DMS153 (cell line): ENCODE results near the gene PXMP4.
A peak's percentile ranks its signal among the peaks of the same experiment; 100 is the strongest.
"Not testable (repeated sequence)": the region's sequence is repeated elsewhere in the genome, so short reads cannot be mapped to it uniquely, and the experiment has no call there.

Source experiments
- DNase-seq: peaks from one replicate; lab custom pipeline; 2025; lab: John Stamatoyannopoulos, UW

PXMP4 gene

DNA sequence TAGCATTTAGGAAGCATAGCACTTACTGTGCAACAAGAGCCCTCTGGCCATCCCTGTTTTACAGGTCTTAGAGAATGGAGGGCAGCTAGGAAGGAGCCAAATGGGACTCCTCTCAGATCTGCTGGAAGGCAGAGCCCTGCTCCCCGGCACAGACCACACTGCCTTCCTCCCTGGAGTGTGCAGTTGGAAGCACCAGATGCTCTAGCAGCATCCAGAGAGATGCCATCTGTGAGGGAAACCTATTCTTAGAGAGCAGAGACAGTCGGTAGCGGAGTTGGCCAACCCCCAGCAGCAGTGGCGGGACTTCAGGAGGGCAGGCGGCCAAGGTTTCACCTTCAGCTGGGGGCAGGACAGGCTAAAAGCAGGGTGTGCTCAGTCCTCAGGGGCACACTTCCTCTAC is 17.2 kb downstream of the PXMP4 start:
- DNase-seq = no peak

DNA sequence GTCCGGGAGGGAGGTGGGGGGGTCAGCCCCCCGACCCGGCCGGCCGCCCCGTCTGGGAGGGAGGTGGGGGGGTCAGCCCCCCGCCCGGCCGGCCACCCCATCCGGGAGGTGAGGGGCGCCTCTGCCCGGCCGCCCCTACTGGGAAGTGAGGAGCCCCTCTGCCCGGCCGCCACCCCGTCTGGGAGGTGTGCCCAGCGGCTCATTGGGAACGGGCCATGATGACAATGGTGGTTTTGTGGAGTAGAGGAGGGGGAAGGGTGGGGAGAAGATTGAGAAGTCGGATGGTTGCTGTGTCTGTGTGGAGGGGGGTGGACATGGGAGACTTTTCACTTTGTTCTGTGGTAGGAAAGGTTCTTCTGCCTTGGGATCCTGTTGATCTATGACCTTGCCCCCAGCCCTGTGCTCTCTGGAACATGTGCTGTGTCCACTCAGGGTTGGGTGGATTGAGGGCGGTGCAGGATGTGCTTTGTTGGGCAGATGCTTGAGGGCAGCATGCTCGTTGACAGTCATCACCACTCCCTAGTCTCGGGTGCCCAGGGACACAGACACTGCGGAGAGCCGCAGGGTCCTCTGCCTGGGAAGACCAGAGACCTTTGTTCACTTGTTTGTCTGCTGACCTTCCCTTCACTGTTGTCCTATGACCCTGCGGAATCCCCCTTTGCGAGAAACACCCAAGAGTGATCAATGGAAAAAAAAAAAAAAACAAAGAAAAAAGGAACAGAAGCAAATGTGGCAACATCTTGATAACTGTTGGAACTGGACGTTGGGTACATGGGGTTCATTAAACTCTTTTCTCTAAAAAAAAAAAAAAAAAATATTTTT is 18.3 kb downstream of the PXMP4 start:
- DNase-seq = no peak

DNA sequence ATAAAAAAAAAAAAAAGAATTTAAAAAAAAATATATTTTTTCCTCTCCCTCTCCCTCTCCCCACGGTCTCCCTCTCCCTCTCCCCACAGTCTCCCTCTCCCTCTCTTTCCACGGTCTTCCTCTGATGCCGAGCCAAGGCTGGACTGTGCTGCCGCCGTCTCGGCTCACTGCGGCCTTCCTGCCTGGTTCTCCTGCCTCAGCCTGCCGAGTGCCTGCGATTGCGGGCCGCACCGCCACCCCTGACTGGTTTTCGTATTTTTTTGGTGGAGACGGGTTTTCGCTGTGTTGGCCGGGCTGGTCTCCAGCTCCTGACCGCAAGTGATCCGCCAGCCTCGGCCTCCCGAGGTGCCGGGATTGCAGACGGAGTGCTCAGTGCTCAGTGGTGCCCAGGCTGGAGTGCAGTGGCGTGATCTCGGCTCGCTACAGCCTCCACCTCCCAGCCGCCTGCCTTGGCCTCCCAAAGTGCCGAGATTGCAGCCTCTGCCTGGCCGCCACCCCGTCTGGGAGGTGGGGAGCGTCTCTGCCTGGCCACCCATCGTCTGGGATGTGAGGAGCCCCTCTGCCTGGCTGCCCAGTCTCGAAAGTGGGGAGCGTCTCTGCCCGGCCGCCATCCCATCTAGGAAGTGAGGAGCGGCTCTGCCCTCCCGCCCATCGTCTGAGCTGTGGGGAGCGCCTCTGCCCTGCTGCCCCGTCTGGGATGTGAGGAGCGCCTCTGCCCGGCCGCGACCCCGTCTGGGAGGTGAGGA is 19.2 kb downstream of the PXMP4 start:
- not testable (repeated sequence) for DNase-seq

DNA sequence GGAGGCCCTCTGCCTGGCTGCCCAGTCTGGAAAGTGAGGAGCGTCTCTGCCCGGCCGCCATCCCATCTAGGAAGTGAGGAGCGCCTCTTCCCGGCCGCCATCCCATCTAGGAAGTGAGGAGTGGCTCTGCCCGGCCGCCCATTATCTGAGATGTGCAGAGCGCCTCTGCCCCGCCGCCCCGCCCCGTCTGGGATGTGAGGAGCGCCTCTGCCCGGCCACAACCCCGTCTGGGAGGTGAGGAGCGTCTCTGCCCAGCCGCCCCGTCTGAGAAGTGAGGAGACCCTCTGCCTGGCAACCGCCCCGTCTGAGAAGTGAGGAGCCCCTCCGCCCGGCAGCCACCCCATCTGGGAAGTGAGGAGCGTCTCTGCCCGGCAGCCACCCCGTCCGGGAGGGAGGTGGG is 21.1 kb downstream of the PXMP4 start:
- DNase-seq = not testable (repeated sequence)

DNA sequence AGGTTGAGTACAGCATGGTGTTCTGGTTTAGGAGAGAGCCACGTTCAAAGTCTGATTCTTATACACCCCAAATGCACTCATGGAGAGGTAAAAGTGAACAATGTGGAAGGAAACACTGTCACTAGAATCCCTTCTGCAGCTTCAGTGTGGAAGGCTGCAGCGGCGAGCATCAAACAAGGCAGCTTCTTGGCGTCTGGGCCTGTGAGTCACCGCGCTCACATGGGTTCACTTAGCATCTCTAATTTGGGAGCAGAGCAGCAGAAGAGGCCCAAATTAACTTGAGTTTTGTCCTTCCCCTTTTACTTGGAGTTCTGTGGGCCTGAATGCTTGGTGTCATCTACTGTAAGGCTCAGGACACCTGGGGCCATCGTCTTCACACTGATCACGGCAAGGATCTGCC is 23.0 kb downstream of the PXMP4 start:
- DNase-seq = no peak

- no peak for DNase-seq
Observed at GRCh38 chr20:33696448-33696847, 23.7 kb downstream of the PXMP4 start.

- no peak for DNase-seq
Observed at GRCh38 chr20:33694639-33695012, 25.5 kb downstream of the PXMP4 start.

GRCh38 chr20:33693741-33694638 is 26.1 kb downstream of the PXMP4 start:
- DNase-seq = no peak

DNA sequence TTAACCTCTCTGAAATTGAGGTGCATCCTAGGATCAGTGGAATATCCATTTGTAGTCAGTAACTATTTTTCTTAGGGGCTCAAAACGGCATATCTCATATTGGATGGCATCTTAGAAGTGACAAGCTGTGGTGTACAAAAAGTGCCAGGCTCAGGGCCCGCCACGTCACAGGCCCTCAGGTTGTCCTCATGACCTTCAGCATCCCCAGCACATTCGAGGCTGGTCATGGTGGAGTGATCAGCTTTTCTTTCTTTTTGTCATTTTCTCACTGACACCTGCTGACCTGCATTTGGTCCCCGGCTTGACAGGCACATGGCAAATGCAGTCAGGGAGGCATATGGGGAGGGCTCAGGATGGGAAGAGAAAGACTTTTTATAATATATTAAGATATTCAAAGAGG is 26.8 kb downstream of the PXMP4 start:
- DNase-seq = no peak

DNA sequence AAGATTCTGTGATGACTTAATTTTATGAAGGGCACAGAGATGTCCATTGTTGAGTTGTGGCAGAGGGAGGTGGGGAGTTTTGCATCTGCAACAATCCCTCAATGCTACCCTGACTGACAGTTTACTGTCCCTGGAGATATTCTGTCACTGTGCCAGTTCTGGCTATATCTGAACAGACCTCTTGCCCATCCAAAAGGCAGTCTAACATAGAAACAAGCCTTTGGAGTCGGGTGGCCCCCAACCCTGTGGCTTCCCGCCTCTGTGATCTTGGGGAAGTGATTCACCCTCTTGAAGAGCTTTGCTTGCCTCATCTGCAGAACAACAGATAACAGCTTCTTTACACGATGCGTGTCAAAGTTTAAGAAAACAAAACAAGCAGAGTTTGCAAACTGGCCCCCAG is 30.1 kb downstream of the PXMP4 start:
- no peak for DNase-seq

- DNase-seq = no peak
Observed at GRCh38 chr20:33689493-33689892, 30.6 kb downstream of the PXMP4 start.

GRCh38 chr20:33688938-33689424 is 31.1 kb downstream of the PXMP4 start:
- DNase-seq = no peak

DNA sequence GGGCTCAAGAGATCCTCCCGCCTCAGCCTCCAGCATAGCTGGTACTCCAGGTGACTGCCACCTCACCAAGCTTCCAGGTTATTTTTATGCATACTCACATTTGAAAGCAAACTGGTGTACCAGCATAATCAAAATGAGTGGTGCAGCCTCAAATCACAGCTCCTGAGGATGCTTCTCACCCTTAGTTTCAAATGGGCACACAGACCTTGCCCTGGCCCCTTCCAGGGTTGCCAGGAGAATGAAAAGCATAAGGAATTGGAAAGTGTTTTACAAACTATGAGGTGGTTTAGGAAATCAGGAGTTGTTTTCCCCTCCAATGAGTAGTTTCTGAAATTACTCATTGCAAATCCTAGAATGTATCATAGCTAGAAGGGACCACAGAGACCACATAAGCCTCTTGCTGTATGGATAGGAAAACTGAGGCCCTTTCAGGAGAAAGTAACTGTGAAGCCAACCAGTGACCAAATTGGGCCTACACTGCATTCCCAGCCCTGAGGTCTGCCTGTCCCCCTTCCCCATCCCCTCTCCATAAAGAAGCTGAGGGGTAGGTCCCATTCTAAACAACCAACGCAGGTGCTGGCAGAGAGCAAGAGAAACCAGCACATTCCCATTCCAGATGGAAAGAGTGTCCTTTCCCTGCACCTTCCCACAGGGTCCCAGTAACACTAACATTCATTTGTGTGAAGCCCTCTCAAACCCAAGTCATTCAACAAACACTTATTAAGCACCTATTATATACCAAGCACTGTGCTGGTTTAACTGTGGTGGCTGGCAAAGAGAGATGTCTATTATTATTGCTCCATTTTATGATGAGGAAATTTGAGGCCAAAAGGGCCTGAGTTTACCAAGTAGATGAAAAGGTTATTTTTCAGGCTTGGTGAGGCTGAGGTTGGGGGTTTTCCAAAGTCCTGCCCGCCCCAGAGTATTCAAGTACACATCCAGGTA is 31.8 kb downstream of the PXMP4 start:
- no peak for DNase-seq

GRCh38 chr20:33687370-33687915 is 32.7 kb downstream of the PXMP4 start:
- DNase-seq = no peak

DNA sequence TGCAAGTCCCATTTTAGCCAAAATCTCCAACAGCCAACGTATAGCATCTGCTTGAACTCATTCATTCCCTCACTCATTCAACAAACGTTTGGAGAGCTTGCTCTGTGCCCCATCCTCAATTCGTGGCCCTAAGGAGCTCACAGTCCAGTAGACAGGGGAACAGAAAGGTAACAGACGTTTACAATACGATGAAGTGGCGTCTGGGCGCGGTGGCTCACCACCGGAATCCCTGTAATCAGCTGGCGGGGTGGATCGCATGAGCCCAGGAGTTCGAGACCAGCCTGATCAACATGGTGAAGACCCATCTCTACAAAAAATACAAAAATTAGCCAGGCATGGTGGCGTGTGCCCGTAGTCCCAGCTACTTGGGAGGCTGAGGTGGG is 33.1 kb downstream of the PXMP4 start:
- no peak for DNase-seq

DNA sequence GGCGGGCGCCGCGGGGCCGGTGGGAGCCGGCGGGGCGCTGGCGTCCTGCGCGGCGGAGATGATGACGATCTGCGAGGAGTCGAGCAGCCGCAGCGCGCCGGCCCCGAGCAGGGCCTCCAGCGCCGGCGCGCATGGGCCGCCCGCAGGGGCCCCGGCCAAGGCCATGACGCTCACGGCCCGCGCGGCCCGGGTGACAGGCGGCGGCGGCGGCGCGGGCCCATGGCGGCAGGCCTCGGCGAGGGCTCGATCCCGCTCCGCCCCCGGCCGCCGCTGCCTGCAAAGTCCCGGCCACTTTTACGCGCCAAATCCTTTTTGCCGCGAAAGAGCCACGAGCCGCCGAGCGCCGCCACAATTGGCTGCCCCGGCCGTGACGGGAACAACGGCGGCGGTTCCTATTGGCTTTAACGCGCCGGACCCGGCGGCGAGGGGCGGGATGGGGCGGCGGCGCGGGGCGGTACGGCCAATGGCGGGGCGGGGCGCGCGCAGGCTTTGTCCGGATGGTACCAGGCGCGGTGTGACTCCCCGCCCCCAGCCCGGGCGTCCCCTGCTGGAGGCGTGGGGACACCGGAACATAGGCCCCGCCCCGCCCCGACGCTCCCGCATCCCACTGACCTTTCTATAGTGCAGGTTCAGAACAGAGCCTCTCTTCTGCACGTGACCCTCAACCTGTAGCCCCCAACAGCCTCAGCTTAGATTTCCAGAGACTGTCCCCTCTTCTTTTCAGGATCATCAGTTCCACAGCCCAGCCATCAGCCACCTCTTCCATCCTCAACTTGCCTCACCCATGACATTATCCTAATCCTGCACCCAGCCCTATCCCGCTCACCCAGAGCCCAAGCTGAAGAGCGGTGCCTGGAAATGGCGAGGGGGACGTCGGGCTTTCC is 33.8 kb downstream of the PXMP4 start, which contains the start of gene E2F1:
Gene E2F1 (minus strand): TSS at position 286 of the 884 bp plus-strand sequence. CDS start 121 bp downstream, at position 165.
- DNase-seq = peak; percentile 90

DNA sequence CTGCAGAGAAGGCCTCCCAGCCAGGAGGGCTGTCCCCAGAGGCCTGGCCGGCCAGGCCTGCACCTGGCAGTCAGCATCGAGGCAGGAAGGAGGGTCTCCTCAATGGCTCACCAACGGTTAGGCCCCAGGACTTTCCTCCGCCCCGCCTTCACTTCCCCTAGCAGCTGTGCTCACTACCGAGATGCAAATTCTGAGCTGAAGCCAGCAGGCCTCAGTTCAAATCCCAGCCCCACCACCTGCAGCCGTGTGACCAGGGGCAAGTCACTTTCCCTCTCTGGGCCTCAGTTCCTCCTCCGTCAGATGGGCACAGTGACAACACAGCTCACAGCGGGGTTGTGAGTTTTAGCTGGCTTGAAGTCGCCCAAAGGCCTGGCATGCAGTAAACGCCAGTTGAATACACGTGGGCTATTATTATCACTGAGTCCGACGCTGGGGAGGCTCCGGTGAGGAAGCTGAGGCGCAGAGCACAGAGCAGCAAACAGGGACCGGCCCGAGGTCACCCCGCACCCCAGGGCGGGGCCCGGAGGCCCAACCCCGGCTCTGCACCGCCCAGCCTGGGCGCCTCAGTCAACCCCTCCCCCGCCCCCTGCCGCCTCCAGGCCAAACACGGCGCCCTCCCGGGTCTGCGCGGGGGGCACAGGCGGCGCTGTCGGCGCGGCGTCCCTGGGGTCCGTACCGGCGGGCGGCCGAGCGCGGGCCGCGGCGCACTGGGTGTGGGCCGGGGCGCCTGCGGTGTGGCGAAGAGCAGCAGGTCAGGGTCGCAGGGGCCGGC is 34.6 kb downstream of the PXMP4 start:
- peak; percentile 51 for DNase-seq

DNA sequence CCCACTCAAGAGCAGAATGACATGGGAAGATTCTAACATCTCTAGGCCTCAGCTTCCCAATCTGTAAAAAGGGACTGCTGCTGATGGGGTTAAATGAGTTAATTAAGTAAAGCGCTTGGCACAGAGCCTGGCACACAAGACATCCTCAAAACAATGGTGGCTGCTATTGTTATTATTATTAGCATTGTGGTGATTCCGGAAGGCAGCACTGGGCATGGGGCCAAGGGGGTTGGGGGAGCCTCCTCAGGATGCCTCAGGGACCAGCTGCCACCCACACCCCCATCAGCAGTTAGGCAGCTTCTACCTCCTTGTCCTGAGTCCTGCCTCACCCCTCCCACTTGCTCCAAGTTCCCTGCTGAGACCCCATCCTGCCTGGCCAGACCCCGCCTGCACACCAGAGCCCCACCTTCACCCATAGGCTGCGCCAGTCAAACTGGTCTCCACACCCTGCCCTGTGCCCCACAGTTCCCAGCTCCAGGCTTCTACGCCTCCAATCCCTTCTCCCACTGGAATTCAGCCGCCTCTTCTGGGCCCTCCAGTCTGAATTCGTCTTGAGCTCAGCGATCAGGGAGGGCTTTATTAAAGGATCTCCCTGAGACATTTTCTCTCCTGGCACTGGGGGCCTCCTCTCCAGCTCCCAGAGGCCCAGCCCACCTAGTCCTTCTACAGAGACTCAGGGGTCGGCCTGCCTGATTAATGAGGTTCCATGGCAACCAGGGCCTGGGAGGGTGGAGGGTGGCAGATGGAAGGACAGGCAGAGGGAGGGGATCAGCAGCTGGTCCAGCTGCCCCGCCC is 35.4 kb downstream of the PXMP4 start:
- peak; percentile 50 for DNase-seq
